Endothelial cell of umbilical vein (primary cell): ENCODE data around the gene DDX23. TPM values are rescaled to one million over a fixed set of nuclear protein-coding genes. Genes with fewer than 3 reads are reported as not detected.
A peak's percentile ranks its signal among the peaks of the same experiment; 100 is the strongest.

Source experiments
- BruUV-seq: library from RNA; stranded (reverse); fragments of 400-500 nt; replicated peaks from 2 replicates; lab custom pipeline; 2021; lab: Mats Ljungman, UMichigan
- CTCF ChIA-PET: fragments of 300-600, 350-600 bp; sonication (Branson Sonifier 250); formaldehyde crosslinking; loops from one replicate; lab custom pipeline; 2021; ENCODE audit warnings: antibody characterized with exemption, inconsistent platforms; lab: Charles Lee
- POLR2A ChIA-PET: fragments of 300-600, 350-600 bp; sonication (Branson Sonifier 250); formaldehyde crosslinking; loops from one replicate; lab custom pipeline; 2021; ENCODE audit warnings: antibody characterized with exemption, inconsistent platforms; lab: Charles Lee
- DNase-seq: peaks from one replicate; pipeline ENCODE4 v3.0.0-alpha.2; 2011; ENCODE audit warnings: low read depth, low spot score
- FAIRE-seq: peaks from 2 replicates; lab custom pipeline; 2011; peaks lifted over from hg19 to GRCh38; lab: Jason Lieb, UNC
- H2AFZ ChIP-seq: 2 replicates; pipeline ENCODE4 v1.6.0; 2012; ENCODE audit warnings: low read depth, low read length, control low read depth, inconsistent platforms
- H3K27ac ChIP-seq: 2 replicates; pipeline ENCODE4 v1.5.1; 2011; ENCODE audit warnings: low read depth, mild to moderate bottlenecking, control low read depth, low read length, moderate library complexity; ENCODE audit not compliant: insufficient read depth
- H3K27me3 ChIP-seq, 2 experiments: 2 replicates each; pipeline versions ENCODE4 v1.6.0 to v1.6.1; 2011; ENCODE audit warnings: low read length in 2 of 2, mixed read lengths in 1 of 2; ENCODE audit not compliant: control insufficient read depth in 2 of 2, insufficient read depth in 2 of 2
- H3K36me3 ChIP-seq, 2 experiments: 2 replicates in 1 of 2; 3 replicates in 1 of 2; pipeline ENCODE4 v1.5.1; 2011; ENCODE audit warnings: low read length in 2 of 2, mild to moderate bottlenecking in 1 of 2, moderate library complexity in 1 of 2; ENCODE audit not compliant: control insufficient read depth in 2 of 2, insufficient read depth in 2 of 2; ENCODE audit errors: extremely low read depth in 1 of 2
- H3K4me1 ChIP-seq: 3 replicates; pipeline ENCODE4 v1.5.1; 2011; ENCODE audit warnings: mild to moderate bottlenecking, low read length; ENCODE audit not compliant: control insufficient read depth, insufficient read depth; ENCODE audit errors: extremely low read depth
- H3K4me2 ChIP-seq: 2 replicates; pipeline ENCODE4 v1.6.1; 2011; ENCODE audit warnings: low read length, control low read depth, mixed read lengths; ENCODE audit not compliant: insufficient read depth
- H3K4me3 ChIP-seq, 3 experiments: fragments of 200-600 bp in 1 of 3; sonication (generic), shearing (Covaris generic) in 1 of 3; replicated peaks in 1 of 3; 2 replicates each; pipeline ENCODE4 v1.5.1; 2011 to 2016; ENCODE audit warnings: control low read depth in 3 of 3, low read length in 3 of 3, mild to moderate bottlenecking in 2 of 3, inconsistent platforms in 1 of 3, low read depth in 1 of 3, moderate library complexity in 1 of 3; ENCODE audit not compliant: insufficient read depth in 1 of 3
- H3K79me2 ChIP-seq: 2 replicates; pipeline ENCODE4 v1.6.0; 2012; ENCODE audit warnings: low read length, inconsistent platforms; ENCODE audit not compliant: control insufficient read depth, insufficient read depth
- H3K9ac ChIP-seq: replicated peaks from 2 replicates; pipeline ENCODE3; 2011; ENCODE audit warnings: low read length, control low read depth; ENCODE audit not compliant: insufficient read depth; ENCODE audit errors: extremely low read depth
- H3K9me1 ChIP-seq: replicated peaks from 3 replicates; pipeline ENCODE4 v1.6.0; 2011; ENCODE audit warnings: mild to moderate bottlenecking, low read length; ENCODE audit not compliant: control insufficient read depth, insufficient read depth; ENCODE audit errors: extremely low read depth
- H3K9me3 ChIP-seq: replicated peaks from 2 replicates; pipeline ENCODE4 v1.5.1; 2012; ENCODE audit warnings: low read length, inconsistent platforms; ENCODE audit not compliant: control insufficient read depth, insufficient read depth
- H4K20me1 ChIP-seq: replicated peaks from 2 replicates; pipeline ENCODE3; 2011; ENCODE audit warnings: mild to moderate bottlenecking, low read length; ENCODE audit not compliant: control insufficient read depth, insufficient read depth; ENCODE audit errors: extremely low read depth
- EZH2 ChIP-seq: IDR thresholded peaks from 2 replicates; pipeline ENCODE4 v1.6.1; 2012; ENCODE audit warnings: borderline replicate concordance, low read depth, mild to moderate bottlenecking, moderate library complexity, low read length, inconsistent platforms; ENCODE audit not compliant: severe bottlenecking
- FOS ChIP-seq: IDR thresholded peaks from 2 replicates; pipeline ENCODE4 v1.6.1; 2011; ENCODE audit warnings: mild to moderate bottlenecking, low read length, moderate library complexity, borderline replicate concordance; ENCODE audit not compliant: insufficient read depth
- GATA2 ChIP-seq: IDR thresholded peaks from 2 replicates; pipeline ENCODE4 v1.7.0; 2011; ENCODE audit warnings: low read depth, mild to moderate bottlenecking, moderate library complexity, mixed read lengths, low read length; ENCODE audit not compliant: insufficient read length, insufficient read depth
- JUN ChIP-seq: IDR thresholded peaks from 2 replicates; pipeline ENCODE4 v1.6.1; 2011; ENCODE audit warnings: borderline replicate concordance, low read depth; ENCODE audit not compliant: insufficient read length, insufficient read depth
- MYC ChIP-seq: IDR thresholded peaks from one replicate; pipeline ENCODE4 v1.6.1; 2011; ENCODE audit warnings: mild to moderate bottlenecking, low read depth, low read length
- POLR2AphosphoS5 ChIP-seq: IDR thresholded peaks from 2 replicates; pipeline ENCODE4 v1.6.1; 2012; ENCODE audit warnings: low read depth, mild to moderate bottlenecking, control low read depth, low read length, moderate library complexity; ENCODE audit not compliant: insufficient read depth
- dilution Hi-C: fragments of 300-500 bp; cut with MboI; formaldehyde crosslinking; loops from one replicate; pipeline ENCODE4 v1.15.0; 2019; ENCODE audit warnings: low sequenced_read_pairs; ENCODE audit not compliant: extremely low pct_ligation_motif_present
- intact Hi-C: fragments of 100-400 bp; cut with micrococcal nuclease; formaldehyde crosslinking; loops from one replicate; pipeline ENCODE4 v1.10.0; 2022
- polyA plus RNA-seq, 4 experiments: library from polyadenylated mRNA; depleted of rRNA in 3 of 4; stranded (reverse) in 3 of 4; unstranded in 1 of 4; fragments of >200 nt; gene quantifications; 2 replicates each; pipeline versions ENCODE4 v1.2.1 to v1.2.3, GENCODE V29; 2011 to 2012; ENCODE audit warnings: missing spikeins in 1 of 4
- total RNA-seq: library from RNA; stranded (reverse); gene quantifications from 2 replicates; pipeline ENCODE4 v1.2.3, GENCODE V29; 2021
- TF ChIP-seq, protein P1 (sequence below): IDR thresholded peaks from 2 replicates; pipeline ENCODE4 v1.6.1; 2011; ENCODE audit not compliant: insufficient read depth, insufficient read length
- TF ChIP-seq, protein P2 (sequence below), 2 donors: IDR thresholded peaks; 1 replicate in 1 of 2; 2 replicates in 1 of 2; pipeline ENCODE4 v1.5.1; 2011; ENCODE audit warnings: low read length in 2 of 2, mild to moderate bottlenecking in 2 of 2, moderate library complexity in 2 of 2, control low read depth in 1 of 2, inconsistent platforms in 1 of 2, low read depth in 1 of 2; ENCODE audit not compliant: insufficient read depth in 1 of 2; ENCODE audit errors: extremely low read depth in 1 of 2

DDX23 gene
- total and polyA plus RNA-seq, 2 donors (not counting 3 experiments of a cell fraction or from before 2014, with no cell fraction given) = 56.0 to 107 TPM

DNA sequence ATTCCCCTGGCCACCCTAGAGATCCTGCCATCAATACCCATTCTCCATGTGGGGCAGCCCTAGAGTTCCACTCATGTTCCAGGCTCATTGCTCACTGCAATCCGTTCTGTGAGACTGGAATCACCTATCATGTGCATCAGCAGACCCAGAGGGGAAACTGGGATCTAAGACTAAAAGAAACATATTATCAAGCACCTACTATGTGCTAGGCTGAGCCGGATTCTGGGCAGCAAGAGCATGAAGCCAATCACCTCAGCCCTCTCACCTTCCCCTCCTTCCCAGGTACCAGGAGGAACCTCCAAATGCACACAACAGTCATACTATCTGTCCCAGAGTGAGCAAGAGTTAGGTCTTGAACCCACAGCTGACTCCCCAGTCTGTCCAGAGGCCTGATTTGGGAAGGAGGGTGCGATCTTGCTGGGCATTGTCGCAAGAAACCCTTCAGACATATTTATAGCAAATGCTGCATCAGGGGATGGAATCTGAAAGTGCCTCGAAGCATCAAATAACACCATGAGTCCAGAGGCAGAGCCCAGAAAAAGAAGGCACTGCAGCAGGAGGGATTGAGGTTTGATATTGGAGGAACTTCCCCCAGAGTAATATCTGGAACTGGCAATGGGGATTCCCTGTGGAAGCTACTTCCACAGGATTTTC, 40.4 kb downstream of the DDX23 start:
- Histone ChIP-seq H3K27ac (no peak overlapping the region), H3K9me1 (no peaks in the 10 kb centered on the region), H3K4me2 (no peak overlapping the region), H3K27me3 (no peaks in the 10 kb centered on the region), H2AFZ (no peak overlapping the region), H3K4me1 (peaks cover 16% of the 10 kb centered on the region), H4K20me1 (no peaks in the 10 kb centered on the region), H3K79me2 (no peaks in the 10 kb centered on the region), H3K36me3 (no peaks in the 10 kb centered on the region), H3K9ac (no peak overlapping the region), H3K9me3 (no peaks in the 10 kb centered on the region), H3K4me3 (no peak overlapping the region)
- DNase-seq = no peak
- ChIA-PET POLR2A (no interaction called here), CTCF (interaction anchor here (1.1 to 3.3 kb wide), 3 partner anchors 16 to 58 kb away, joined by 3 to 14 read pairs (median 5); no protein-coding TSS in a partner anchor)
- BruUV-seq = no TSS peak
- TF ChIP-seq JUN (no peak), FOS (no peak)
- TF ChIP-seq, protein P1, sequence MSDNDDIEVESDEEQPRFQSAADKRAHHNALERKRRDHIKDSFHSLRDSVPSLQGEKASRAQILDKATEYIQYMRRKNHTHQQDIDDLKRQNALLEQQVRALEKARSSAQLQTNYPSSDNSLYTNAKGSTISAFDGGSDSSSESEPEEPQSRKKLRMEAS = no peak
- no peak for FAIRE-seq
- intact Hi-C loops = no loop called here
- dilution Hi-C loops = no loop called here

DNA sequence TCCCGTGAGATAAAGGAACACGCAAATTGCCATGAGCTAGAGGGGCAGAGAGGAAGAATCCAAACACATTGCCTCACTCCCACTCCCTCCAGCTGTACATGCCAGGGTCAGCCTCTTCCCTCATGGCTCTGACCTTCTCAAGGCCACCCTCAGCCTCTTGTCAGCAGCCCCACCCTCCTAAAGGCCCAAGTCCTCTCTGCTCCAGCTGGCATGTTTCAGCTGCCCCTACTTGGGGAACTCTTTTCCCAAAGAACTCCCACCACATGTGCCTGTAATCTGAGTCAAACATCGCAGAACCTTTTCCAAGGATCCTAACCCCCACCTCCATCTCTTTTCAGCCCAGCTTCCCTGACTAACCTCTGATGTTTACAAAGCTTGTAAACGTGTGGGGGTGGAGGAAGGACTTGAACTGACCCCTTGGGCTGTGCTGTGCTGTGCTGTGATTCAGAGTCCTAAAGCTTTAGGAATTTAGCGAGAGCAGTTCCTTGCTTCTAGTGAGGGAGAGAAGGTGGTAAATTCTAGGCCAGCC, 41.0 kb downstream of the DDX23 start:
- H2AFZ ChIP-seq = no peak overlapping the region
- intact Hi-C loops (no loop called here), dilution Hi-C loops (no loop called here)
- no peak overlapping the region for H3K27ac ChIP-seq
- H3K27me3 ChIP-seq = no peaks in the 10 kb centered on the region
- FAIRE-seq = no peak
- DNase-seq = peak; percentile 40
- H3K79me2 ChIP-seq = no peaks in the 10 kb centered on the region
- TF ChIP-seq POLR2AphosphoS5 = no peak
- no peak for TF ChIP-seq GATA2
- TF ChIP-seq, protein P2, sequence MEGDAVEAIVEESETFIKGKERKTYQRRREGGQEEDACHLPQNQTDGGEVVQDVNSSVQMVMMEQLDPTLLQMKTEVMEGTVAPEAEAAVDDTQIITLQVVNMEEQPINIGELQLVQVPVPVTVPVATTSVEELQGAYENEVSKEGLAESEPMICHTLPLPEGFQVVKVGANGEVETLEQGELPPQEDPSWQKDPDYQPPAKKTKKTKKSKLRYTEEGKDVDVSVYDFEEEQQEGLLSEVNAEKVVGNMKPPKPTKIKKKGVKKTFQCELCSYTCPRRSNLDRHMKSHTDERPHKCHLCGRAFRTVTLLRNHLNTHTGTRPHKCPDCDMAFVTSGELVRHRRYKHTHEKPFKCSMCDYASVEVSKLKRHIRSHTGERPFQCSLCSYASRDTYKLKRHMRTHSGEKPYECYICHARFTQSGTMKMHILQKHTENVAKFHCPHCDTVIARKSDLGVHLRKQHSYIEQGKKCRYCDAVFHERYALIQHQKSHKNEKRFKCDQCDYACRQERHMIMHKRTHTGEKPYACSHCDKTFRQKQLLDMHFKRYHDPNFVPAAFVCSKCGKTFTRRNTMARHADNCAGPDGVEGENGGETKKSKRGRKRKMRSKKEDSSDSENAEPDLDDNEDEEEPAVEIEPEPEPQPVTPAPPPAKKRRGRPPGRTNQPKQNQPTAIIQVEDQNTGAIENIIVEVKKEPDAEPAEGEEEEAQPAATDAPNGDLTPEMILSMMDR (IDR thresholded peaks at IDR 0.05; ENCODE audit: extremely low read depth in 1 of 2, insufficient read depth in 1 of 2, low read depth in 1 of 2, low read length in 2 of 2) = no peak
- TF ChIP-seq, protein P1 = no peak
- no peak for TF ChIP-seq MYC
- TF ChIP-seq EZH2 = no peak
- no peaks in the 10 kb centered on the region for H4K20me1 ChIP-seq
- H3K4me2 ChIP-seq = no peak overlapping the region
- BruUV-seq = no TSS peak
- H3K9ac ChIP-seq = no peak overlapping the region
- no peaks in the 10 kb centered on the region for H3K36me3 ChIP-seq
- peaks cover 10% of the 10 kb centered on the region for H3K4me1 ChIP-seq
- POLR2A ChIA-PET = no interaction called here
- H3K9me1 ChIP-seq = no peaks in the 10 kb centered on the region
- no peaks in the 10 kb centered on the region for H3K9me3 ChIP-seq
- no peak overlapping the region for H3K4me3 ChIP-seq
- CTCF ChIA-PET = interaction anchor here (1.5 to 3.3 kb wide), 2 partner anchors 42 to 58 kb away, joined by 5 to 14 read pairs; no protein-coding TSS in a partner anchor
